CD4-positive, alpha-beta T cell treated with Interleukin-15 for 4 hours (primary cell): ENCODE data around the gene ZRANB1.
A peak's percentile ranks its signal among the peaks of the same experiment; 100 is the strongest.

ENCODE experiments used
- DNase-seq: peaks from one replicate; pipeline ENCODE4 v3.0.0-alpha.2; 2020; ENCODE audit warnings: low spot score

ZRANB1 gene

GRCh38 chr10:125005312-125006187 is 63.6 kb downstream of the ZRANB1 start:
- no peak for DNase-seq

DNA sequence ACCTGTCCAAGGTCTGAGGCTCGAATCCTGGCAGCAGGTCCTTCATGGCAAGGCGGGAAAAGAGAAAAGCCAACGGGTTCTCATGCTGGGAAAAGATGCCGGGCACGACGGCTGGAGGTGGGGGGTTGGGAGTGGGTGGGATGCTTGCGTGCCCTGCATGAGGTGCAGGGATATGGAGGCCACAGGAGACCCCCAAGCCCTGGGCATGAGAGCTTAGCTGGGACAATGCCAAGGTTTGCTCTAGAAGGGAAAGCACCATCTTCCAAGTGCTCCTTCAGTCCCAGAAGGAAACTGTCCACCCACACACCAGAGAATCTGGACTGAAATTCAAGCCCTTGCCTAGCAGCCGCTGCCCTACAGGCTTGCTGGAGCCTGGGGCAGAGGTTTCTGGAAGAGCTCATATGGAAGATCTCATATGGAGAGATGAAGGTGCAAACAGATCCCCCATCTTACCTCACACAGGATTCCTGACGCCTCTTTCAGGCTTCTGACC is 64.3 kb downstream of the ZRANB1 start:
- no peak for DNase-seq

GRCh38 chr10:125006921-125007426 is 65.1 kb downstream of the ZRANB1 start:
- DNase-seq, result no peak

DNA sequence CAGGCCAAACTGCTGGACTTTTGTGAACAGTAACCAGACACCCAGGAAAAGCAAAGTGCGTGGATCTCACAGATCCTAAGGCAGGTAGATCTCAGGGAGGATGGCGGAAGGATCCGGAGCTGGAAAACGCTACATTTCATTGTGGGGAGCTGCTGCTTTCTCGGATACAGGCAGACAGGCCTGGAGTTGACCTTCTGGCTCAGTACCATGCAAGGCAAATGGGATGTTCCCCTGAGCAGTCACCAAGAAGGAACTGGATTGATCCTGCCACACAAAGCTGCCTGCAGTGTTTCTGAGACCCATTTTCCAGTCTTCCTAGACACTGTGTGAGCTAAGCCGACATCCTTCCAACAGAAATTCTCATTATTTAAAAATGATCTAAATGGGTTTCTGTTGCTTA is 65.5 kb downstream of the ZRANB1 start:
- no peak for DNase-seq

DNA sequence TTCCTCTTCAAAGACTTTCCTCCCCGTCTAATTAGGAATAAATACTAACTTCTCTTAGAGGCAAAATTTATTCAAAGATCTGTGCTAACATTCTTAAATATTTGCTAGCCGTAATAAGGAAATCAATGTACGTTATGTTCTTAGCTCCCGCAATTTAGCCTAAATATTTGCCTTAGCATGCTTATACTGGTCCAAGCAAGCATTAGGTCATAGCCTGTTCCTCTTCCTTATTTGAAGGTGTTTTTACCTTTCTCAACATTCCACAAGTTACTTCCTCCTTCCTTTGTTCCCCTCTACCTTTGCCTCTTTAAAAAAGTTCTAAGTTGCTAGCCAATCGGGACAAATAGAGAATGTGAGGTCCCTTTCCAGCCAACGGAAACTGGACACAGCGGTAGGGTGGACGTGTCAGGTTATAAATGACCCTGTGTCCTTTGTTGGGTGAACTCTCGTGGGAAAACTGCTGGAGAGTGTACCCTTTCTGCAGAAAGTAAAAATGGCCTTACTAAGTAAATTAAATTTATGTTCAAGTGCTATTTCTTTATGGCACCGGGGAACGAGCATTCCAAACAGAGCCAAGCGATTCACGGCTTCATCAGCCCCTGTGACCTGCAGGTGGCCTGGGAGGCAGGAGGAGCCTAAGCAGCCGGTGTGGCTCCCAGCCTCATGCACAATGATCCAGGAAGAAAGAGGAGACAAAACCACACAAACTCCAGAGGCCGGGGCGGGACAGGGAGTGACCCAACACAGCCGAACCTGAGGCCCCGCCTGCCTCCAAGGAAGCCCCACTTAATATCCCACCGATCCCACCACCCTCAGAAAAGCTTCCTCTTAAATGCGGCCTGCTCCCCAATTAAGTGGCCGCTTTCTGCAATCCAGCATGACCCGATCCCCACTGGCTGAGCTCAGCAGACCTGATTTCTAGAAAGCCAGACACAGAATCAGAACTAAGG is 67.0 kb downstream of the ZRANB1 start:
- no peak for DNase-seq

- DNase-seq, result no peak
These were observed 67.8 kb downstream of the ZRANB1 start for GRCh38 chr10:125009661-125010161.

DNA sequence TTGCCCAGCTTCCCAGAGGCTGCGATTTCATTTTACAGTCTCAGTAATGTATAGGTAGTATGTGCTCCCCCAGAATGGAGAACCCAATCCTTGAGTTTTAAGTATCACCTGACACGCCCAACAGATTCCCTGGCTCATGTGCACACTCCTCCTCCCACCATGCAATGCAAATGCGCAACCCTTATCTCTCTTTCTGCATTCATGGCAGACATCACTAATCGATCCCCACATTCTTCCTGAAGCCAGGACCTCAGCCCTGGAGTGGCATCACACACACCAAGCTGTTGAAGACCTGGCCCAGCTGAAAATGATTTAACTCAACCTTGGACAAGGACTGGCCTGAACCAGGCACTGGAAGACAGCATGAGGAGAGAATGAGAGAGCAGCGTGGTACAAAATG is 68.4 kb downstream of the ZRANB1 start:
- DNase-seq, result no peak

GRCh38 chr10:125011171-125011925 is 69.4 kb downstream of the ZRANB1 start:
- no peak for DNase-seq

DNA sequence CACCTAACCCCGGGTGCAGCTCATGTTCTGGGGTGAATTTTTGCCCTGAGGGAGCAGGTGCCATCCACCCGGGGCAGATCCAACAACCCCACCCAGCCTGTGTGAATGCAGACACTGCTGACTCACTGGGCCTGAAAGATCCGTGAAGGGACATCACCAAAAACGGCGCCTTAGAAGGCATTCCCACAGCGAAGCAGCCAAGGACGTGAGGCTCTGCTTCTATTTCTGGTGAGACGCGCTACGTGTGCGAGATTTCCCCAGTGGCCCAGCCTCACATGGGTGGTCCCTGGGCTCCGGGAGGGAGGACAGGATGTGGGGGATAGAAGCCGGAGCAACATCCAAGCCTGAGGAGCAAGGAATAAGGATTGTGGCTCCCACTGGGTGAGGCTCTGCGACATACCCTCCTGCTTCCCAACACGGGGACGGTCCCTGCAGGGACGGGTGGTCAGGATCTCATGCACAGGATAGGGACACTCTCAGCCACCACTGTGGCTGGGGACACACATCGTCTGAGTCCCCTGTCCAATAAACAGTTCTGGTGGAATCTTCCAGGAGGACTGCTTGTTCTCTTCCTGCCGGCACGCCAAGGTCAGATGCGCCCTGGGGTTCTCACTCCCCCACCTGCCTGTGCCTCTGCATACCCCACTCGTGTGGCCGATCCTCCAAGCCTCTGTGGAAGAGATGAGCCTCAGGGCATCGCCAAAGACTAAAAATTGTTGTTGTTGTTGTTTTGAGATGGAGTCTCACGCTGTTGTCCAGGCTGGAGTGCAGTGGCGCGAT is 70.2 kb downstream of the ZRANB1 start:
- DNase-seq, result no peak

DNA sequence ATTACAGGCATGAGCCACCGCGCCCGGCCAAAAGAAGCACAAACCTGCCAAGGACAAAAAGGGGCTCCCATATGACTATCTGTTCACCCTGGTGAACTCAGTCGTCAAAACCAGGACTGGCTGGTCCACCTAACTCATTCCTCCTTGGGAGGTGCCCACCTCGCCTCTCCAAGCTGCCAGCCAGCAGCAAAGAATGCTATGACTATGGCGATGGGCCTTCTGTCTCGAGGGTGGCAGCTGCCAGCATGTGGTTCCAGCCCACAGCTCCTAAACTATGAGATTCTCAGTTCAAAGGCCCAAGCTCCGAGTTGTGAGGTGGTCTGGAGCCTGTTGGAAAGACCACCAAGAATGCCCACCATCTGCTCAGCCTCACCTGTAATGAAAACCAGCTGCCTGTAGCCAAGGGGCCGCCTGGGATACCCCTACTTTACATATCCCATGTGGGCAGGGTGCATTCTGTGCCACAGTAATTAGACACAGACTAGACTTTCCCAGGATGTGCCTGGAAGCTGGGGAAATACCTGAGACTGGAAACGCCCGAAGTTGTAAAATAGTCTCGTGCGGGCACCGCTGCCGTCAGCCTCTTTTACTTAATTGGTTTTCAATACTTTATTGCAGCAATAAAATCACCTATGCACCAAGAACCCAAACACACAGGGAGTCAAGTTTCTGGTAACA is 71.1 kb downstream of the ZRANB1 start:
- no peak for DNase-seq

- no peak for DNase-seq
These were observed 71.6 kb downstream of the ZRANB1 start for GRCh38 chr10:125013529-125013872.

DNA sequence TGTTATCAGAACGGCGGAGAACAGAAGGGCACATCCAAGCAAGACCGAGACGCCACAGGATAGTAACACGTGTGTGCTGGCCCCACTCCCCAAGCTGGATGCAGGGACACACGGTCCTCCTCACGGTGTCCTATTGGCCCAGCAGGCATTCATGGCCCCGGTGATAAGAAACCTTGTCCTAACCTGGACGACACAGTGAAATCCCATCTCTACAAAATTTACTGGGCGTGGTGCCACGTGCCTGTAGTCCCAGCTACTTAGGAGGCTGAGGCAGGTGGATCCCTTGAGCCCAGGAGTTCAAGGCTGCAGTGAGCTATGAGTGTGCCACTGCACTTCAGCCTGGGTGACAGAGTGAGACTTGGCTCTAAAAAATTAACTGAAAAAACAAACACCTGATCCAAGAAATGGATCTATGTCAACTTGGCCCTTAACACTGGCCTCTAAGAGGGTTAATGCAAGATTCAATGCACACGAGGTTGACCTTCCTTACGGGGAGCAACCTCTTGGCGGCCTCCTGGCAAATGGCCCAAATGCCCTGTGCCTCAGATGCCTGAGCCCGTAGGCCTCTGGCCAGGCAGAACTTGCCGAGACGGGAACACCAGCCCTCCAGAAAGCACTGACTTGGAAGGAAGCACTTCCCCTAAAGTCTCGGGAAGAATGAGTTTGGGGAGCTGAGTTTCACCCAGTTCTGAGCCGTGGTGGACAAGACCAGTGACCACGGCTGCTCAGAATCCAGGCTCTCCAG is 72.3 kb downstream of the ZRANB1 start:
- DNase-seq, result no peak

DNA sequence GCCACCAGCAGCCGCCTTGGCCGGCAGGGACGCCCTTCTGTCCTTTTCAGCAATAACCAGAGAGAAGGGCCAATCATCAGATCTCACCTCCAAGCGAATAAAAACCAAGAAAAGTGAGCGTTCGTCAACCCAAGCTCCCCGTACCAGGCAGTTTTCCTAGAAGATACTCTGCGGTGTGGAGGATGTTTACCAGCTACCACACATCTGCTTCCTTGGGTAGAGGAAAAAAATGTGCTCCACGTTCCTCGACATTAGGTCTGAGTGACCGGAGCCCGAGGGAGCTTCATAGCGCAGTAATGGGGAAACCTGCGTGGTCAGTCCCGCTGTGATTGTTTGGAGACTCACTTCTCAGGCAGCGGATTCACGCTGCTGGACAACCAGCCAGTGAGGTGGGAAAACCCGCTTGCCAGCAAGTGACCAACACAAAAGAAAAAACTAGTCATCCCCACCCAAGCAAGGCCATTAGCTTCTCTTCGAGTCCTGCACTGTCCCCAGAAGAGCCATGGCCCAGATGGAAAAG is 73.0 kb downstream of the ZRANB1 start:
- no peak for DNase-seq

- DNase-seq, result peak; percentile 3
These were observed 73.5 kb downstream of the ZRANB1 start for GRCh38 chr10:125015356-125015944.

DNA sequence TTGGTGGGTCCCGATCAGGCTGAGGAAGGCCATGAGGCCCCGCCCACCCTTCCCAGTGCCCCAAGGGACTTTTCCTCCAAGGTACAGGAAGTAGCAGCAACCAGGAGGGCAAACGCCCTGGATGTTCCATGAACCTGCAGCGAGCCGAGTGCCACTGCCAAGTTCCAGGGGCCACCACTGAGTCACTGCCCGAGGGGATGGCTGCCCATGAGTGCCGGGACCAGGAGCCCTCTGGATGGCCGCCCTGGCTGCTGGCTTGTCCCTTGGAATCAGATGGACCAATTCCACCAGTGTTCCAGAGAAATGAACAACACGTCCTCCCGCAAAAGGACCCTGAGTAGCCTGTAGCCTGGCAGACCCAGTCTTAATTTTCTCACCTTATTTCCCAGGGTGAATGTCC is 74.2 kb downstream of the ZRANB1 start:
- no peak for DNase-seq

DNA sequence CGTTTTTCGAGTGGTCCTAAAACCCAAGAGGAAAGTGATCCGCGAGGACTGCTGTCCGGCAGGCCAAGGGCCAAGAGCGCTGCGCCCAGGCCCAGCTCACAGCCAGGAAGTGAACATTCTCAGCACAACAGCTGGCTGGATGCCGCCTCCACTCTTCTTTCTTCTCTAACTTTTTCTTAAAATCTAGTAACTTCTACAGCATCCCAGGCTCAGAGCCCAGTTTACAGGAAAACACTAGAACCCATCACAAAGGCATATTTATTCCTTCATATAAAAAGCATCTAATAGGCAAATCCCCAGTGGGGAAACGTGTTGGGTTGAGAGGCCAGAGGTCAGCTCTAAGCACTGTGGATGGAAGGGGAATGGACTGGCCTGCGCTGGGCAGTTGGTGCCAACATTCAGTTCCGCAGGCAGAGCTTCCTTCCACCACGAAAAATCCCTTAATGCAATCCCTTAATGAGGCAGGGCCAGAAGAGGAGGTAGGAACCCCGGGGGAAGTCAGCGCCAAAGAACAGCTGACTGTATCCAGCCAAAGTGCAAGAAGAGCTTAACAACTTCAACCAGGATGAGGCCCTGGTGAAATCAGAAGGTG is 74.8 kb downstream of the ZRANB1 start:
- DNase-seq, result no peak

GRCh38 chr10:125017547-125018298 is 75.8 kb downstream of the ZRANB1 start:
- DNase-seq, result no peak
